SK-N-MC (cell line): ENCODE measurements around the gene CDH23.

ENCODE experiments used
- EZH2 ChIP-seq: fragments of 200-600 bp; sonication (generic); IDR thresholded peaks from one replicate; pipeline ENCODE4 v1.6.1; 2017; ENCODE audit warnings: antibody characterized with exemption
- POLR2AphosphoS5 ChIP-seq: IDR thresholded peaks from 2 replicates; pipeline ENCODE4 v1.6.1; 2012; ENCODE audit warnings: mild to moderate bottlenecking, low read depth, low read length, borderline replicate concordance

GRCh38 chr10:71383972-71384687 is 12.6 kb upstream of the CDH23 start:
- TF ChIP-seq POLR2AphosphoS5, result no peak
- TF ChIP-seq EZH2, result no peak
